ENCODE measurements around the gene WSCD2.

Gene WSCD2

GRCh38 chr12:108273217-108273616 lies 144.1 kb downstream of the WSCD2 start:
- no peak for DNase-seq

DNA sequence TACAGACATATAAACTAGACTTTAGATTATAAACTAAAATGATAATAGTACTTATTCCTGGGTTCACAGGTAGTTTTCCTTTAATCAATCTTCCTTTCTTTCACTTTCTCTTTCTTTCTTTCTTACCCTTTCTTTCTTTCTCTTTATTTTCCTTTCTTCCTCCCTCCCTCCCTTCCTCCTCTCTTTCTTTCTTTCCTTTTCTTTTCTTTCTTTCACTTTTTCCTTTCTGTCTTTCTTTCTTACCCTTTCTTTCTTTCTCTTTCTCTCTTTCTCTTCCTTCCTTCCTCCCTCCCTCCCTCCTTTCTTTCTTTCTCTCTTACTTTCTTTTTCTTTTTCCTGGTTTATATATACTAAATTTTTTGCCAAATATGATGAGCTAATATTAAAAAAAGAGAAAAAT lies 148.5 kb downstream of the WSCD2 start:
- no peak for DNase-seq

DNA sequence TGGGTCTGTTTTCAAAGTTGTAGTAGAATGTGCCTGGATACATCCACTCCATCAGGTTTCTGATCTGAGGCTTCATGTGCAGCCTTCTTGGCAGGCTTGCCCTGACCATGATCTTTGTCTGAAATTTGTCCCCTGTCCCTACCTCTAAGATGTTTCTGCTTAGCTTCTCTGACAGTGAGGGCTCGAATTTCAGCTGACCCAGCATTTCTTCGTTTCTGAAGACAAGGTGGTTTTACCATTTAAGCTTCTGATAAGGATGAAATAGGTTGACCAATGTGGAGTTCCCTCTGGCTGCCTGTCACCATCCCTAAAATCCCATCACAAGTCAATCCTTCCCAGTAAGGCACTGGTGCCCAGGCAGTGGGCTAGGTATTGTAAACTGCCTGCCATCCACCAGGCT lies 153.1 kb downstream of the WSCD2 start:
- no peak for DNase-seq

- no peak for DNase-seq
These were observed 153.6 kb downstream of the WSCD2 start for GRCh38 chr12:108282676-108283075.

- no peak for DNase-seq
These were observed 155.1 kb downstream of the WSCD2 start for GRCh38 chr12:108284163-108284562.

GRCh38 chr12:108285016-108285415 lies 155.9 kb downstream of the WSCD2 start:
- no peak for DNase-seq

GRCh38 chr12:108287227-108287626 lies 158.1 kb downstream of the WSCD2 start:
- DNase-seq: no peak

- DNase-seq: no peak
These were observed 160.5 kb downstream of the WSCD2 start for GRCh38 chr12:108289350-108290161.

GRCh38 chr12:108295641-108296040 lies 166.6 kb downstream of the WSCD2 start:
- DNase-seq: no peak

DNA sequence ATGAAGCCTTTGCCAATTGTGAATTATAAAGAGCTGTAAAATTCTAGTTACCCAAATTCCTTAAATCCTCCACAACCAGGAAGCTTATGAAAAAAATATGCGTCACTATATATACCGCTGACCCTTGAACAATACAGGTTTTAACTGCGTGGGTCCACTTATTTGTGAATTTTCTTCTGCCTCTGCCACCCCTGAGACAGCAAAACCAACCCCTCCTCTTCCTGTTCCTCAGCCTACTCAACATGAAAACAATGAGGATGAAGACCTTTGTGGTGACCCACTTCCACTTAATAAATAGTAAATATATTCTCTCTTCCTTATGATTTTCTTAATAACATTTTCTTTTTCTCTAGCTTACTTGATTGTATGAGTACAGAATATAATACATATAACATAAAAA lies 167.9 kb downstream of the WSCD2 start:
- no peak for DNase-seq

DNA sequence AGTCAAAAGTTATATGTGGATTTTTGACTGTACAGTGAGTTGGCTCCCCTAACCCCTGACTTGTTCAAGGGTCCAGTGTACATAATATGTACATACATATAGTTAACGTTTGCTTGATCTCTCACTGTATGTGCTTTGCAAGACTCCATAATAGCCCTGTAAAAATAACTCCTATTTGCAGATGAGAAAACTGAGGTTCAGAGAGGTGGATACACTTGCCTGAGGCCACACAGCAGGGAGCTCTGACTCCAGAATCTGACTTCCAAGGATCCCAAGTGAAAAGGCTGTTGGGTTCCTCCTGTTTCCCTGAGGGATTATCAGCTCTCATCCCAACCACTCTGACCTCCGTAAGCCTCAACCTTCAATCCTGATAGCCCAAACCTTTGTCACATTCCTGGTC lies 168.3 kb downstream of the WSCD2 start:
- no peak for DNase-seq

GRCh38 chr12:108297895-108298760 lies 169.0 kb downstream of the WSCD2 start:
- DNase-seq: no peak

- no peak for DNase-seq
These were observed 169.7 kb downstream of the WSCD2 start for GRCh38 chr12:108298761-108299275.

- DNase-seq: no peak
These were observed 170.4 kb downstream of the WSCD2 start for GRCh38 chr12:108299516-108299915.
